DMS53 (cell line): ENCODE measurements around the gene TNPO2.

Experiments used
- DNase-seq: peaks from one replicate; lab custom pipeline; 2025; lab: John Stamatoyannopoulos, UW

TNPO2 gene

GRCh38 chr19:12675399-12675798, 48.3 kb downstream of the TNPO2 start:
- DNase-seq: no peak

DNA sequence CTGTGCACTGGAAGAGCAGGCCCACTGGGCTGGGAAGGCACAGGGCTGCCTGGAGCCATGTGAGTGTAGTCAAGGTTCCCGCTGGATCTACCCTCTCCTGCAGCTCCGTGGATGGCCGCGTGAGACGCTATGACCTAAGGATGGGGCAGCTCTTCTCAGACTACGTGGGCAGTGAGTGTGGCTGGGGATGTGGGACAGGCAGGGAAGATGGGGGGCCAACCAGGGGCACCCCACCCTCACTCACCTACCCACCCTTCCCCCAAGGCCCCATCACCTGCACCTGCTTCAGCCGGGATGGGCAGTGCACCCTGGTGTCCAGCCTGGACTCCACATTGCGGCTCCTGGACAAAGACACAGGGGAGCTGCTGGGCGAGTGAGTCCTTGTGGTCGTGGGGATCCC, 51.0 kb downstream of the TNPO2 start:
- peak; percentile 29 for DNase-seq

- no peak for DNase-seq
Measured at GRCh38 chr19:12670159-12670928, 53.4 kb downstream of the TNPO2 start.

DNA sequence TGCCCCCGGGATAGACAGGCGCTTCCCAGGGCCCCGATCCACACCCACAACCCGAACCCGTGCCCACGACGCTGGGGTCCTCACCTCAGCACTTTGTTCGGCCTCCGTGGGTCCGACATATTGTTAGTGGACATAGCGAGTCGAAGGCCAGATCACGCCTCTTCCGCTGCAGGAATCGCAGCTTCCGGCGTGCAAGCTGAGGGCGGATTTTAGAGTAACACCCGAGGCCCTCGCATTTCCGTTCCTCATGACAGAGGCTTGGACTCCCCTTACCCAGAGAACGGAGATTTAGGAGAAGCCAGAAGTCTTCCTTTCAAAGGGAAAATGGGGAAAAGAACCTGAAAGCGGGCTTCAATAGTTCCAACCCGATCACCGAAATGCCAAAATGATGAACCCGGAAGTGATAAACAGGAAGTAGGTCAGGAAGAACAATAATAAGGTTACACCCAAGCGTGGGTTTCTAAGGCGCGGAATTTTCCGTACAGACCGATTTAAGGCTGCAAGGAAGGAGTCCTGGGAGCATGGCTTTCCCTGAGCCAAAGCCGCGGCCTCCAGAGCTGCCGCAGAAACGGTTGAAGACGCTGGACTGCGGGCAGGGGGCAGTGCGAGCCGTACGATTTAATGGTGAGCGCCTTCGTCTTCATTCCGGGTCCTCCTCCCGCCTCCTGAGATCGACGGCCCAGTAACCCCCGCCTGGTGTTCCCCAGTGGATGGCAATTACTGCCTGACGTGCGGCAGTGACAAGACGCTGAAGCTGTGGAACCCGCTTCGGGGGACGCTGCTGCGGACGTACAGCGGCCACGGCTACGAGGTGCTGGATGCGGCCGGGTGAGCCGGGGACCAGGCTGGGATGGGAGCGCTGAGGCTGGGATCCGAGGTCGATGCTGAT, 54.2 kb downstream of the TNPO2 start:
- peak; percentile 86 for DNase-seq

- peak; percentile 60 for DNase-seq
Measured at GRCh38 chr19:12668932-12669269, 54.8 kb downstream of the TNPO2 start.

DNA sequence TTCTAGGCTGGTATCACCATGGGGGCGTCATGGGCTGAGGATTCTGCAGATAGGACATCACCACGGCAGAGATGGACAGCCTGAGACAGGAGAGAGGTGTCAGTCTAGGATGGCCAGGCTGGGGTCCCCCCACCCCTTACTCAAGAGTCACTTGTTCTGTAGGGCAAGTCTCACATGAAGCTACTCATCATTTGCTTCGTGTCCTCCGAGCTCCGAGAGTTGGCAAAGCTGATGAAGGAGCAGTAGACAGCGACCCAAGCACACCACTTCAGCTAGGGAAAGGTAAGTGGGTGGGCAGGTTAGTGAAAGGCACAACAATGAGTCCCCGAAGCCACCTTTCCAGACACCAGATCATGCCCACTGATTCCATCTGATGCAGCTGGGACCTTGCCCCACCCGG, 55.4 kb downstream of the TNPO2 start:
- DNase-seq: no peak

DNA sequence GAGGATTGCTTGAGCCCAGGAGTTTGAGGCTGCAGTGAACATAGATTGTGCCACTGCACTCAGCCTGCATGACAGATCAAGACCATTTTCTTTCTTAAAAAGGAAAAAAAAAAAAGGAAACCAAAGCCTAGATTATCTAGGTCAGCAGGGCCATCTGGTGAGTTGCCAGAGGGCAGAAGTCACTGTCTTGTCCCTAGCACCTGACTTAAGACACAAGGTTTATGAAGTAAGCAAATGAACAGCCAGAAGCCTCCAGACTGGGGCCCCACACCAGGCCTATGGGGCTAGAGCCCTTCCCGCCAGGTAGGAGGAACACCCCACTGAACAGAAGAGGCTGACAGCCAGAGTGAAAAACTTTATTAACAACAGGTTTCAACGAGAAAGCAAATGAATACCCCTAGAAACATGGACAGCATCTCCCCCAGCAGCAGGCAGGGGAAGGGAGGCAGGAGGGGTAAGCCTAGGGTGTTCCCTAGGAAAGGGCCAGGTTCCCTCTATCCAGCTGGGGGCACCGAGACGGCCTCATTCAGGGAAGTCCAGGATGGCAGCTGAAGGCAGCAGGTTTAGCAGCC, 55.9 kb downstream of the TNPO2 start:
- no peak for DNase-seq

DNA sequence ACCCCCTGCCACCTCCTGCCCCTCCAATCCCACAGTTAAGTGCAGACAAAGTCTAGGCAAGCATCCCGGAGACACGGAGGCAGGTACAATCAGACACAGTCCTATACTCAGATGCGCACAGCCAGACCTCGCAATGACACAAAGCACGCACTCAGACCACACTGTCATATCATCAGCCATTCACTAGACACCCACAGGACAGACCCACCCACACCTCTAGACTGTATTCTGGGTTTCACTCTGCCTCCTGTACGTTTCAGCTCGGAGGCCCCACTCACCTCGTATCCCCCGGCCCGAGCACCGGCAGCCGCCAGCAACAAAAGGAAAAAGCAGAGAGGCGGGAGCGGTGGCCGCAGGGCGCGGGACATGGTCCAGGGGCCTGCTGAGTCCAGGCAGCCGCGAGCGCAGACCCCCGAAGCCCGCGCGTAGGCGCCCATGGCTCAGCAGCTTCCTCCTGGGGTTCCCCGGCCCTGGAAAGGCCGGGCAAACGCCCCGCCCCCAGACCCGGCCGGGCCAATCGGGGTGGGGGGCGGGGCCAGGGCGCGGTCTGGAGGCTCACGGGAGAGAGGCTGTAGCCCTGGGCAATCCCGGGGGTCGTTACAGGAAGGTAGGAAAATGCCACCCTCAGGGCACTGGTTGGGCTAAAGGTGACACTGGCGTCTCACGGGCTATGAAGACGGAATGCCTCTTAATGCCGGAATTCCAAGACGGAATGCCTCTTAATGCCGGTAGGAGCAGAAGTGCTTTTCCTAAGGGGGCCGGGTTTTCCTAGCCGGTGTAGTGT, 57.3 kb downstream of the TNPO2 start, which contains the start of the genes MAN2B1 and WDR83:
Gene MAN2B1 (minus strand): TSS at position 478 of the 784 bp plus-strand sequence. CDS start 41 bp downstream, at position 437.
Gene WDR83 (plus strand): TSS at position 543 of the 784 bp plus-strand sequence. CDS start 2,984 bp downstream, outside the sequence.
- peak; percentile 80 for DNase-seq

DNA sequence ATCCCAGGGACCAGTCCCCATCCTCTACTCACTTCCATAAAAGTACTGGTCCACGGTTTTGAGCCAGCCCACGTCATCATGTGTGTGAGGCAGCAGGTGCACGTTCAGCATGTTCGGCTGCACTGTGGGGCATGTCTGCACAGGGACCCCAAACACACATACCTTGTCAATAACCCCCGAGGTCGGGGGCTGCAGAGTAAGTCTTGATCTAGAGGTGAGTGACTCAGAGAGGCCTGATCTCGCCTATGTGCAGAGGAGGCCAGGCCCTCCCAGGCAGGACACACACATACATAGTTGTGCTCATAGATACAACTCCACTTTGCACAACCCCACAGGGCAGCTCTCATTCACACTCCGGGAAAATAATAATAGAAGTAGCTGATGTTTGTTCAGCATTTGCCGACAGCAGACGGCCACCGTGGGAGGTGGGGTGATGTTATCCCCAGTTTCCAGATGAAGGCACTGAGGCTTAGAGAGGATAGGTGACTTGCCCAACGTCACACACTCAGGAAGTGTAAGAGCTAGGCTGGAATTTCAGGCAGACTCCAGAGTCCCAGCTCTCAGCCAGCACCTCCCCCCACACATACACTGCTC, 58.0 kb downstream of the TNPO2 start:
- no peak for DNase-seq

GRCh38 chr19:12665281-12665573, 58.5 kb downstream of the TNPO2 start:
- no peak for DNase-seq

GRCh38 chr19:12664406-12665280, 59.1 kb downstream of the TNPO2 start:
- DNase-seq: peak; percentile 22

DNA sequence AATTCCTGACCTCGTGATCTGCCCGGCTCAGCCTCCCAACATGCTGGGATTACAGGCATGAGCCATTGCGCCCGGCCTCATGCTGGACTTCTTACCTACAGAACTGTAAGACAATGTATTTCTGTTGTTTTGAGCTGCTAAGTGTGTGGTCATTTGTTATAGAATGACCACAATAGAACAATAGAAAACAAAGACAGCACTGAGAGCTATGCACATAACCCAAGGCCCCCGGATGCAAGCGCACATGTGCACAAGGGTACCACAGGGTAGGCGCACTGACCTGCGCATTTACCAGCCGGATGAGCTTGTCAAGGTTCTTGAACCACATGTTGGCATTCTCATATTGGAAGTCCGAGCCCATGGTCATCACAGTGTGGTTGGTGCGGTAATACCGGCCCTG, 62.8 kb downstream of the TNPO2 start:
- DNase-seq: no peak

DNA sequence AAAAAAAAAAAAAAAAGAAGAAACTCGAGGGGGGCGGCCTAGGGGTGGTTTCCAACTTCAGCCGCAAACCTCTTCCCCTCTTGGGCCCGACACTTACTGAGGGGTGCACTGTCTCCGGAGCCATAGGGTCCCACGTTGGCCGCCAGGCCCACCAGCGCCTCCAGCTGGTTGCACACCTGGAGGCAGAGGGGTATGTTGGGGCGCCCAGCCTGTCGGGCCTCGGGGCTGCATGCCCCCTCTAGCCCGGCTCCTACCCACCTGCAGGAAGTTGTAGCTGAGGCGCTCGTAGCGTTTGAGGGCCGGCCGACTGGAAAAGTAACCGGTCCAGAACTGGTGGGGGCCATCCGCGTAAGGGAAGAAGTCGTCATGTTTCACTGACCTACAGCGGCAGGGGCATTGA, 65.8 kb downstream of the TNPO2 start:
- no peak for DNase-seq

DNA sequence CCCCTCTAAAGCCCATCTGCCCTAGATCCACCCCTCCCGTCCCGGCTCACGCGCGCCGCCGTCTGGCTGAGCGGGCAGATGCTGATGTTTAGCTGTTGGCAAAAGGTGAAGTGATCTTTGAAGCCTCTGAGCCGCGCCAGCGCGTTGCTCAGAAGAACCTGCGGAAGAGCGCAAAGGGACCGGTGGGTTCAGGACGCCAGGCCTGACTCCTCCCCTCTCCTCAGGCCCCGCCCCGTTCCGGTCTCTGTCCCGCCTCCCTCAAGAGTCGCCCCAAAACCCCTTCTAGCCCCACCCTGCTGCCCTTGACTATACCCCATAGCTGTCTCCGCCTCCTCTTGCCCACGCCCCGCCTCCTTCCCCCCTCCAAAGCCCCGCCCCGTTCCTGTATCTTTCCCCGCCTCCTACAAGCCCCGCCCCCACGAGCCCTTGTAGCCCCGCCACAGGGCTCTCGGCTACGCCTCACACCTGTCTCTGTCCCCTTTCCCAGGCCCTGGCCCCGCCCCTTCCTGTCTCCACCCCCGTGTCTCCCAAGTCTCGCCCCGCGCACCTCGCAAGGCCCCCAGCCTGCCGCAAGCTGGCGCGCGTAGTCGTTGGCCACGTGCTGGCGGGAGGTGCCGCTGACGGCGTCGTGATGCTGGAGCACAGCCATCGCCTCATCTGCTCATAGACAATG, 66.7 kb downstream of the TNPO2 start:
- DNase-seq: no peak

DNA sequence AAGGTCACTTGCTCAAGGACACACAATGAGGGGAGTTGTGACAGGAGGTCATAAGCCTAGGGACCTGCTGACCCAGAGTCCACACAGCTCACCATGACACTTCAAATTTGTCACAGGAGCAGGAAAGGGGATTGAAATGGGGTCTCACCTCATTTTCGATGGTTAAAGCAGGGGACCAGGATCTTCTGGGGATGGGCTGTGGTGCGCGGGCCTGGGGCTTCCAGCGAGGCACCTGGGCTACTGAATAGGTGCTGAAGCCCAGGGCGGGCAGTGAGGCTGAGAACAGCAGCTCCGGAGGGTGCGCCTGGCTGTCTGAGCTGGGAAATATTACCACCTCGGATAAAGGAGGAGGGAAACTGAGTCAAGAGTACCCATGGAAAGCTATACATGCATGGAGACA, 68.2 kb downstream of the TNPO2 start:
- DNase-seq: no peak

DNA sequence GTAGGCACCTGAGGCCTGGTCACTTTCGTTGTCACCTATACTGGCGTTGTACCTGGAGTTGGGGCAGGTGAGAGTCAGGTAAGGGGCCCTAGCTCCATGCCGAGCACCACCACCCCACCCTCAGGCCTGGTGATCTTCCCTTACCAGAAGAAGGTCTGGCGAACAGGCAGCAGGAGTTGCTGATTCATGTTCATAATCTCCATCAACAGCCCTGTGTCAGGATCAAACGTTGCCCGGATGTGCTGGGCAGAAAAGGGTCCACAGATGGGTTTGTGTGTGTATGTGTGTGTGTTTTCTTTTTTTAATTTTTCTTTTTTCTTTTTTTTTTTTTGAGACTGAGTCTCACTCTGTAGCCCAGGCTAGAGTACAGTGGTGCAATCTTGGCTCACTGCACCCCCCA, 71.5 kb downstream of the TNPO2 start:
- no peak for DNase-seq

DNA sequence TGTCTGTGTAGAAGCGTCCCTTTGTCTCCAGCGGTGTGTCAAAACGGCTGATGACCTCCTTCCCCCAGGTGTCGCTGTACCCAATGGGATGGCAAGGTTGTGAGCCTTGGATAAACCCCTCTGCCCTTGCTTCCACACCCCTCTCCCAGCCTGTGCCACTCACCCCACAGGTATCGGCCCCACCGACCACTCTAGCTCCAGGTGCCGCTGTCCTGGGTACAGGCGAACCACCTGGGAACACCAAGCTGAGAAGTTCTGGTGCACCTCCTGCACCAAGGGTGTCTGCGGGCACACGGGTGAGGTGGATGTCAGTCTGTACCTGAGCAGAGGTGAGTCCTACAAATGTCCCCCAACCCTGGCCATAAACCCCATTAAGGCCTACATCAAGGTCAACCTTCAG, 73.8 kb downstream of the TNPO2 start:
- no peak for DNase-seq
